ENCODE measurements around the gene DOC2B.
"Not testable (repeated sequence)": the region's sequence is repeated elsewhere in the genome, so short reads cannot be mapped to it uniquely, and the experiment has no call there.

The DOC2B gene

DNA sequence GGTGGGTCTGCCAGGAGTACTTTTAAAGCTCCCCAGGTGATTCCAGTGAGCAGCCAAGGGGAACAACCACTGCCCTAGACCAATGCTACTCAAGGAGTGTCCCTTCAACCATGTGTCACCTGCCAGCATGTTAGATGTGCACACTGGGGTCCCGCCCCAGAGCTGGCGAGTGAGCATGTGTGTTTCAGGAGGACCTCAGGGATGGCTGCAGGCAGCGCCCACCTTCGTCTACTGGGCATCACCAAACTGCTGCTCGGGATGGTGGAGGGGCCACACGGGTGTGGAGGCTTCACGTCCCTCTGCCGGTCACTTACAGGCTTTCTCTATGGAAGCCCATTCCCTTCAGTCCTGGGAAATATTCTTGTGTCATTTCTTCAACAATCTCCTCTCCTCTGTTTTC is 29.0 kb upstream of the DOC2B start:
- DNase-seq, result no peak

DNA sequence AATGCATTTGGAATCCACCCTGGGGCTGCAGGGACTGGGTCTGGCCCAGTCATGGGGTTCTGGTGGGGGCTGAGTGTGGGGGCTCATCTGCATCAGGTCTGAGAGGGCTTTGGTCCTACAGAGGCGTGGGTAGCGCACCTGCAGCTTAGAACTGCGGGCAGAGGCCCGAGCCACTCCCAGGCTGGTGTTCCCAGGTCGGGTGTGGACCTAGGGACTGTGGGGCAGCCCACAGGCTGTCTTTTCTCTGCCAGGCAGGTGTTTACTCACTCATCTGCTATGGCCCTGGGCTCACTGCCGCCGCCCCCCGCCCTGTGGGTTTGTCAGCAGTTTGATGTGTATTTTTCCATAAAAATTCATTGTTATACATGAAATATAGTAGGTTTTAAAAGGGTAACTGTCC is 27.0 kb upstream of the DOC2B start:
- no peak for DNase-seq

DNA sequence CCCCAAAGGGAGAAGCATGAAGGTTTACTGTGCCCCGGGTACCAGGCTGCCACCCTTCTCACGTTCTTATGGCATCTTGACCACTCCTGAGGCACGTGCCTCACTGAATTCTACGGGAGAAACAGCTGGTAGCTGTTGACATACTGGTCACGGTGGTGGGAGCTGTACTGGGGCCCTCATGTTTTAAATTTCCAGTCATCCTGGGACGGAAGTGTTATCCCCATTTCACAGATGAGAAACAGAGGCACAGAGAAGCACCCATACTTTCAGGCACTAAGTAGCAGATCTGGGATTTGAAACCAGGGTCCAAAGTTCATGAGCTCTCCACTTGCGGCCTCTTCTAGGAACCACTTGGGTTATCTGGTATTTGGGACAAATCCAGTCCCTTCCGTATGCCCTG is 26.3 kb upstream of the DOC2B start:
- DNase-seq, result no peak

DNA sequence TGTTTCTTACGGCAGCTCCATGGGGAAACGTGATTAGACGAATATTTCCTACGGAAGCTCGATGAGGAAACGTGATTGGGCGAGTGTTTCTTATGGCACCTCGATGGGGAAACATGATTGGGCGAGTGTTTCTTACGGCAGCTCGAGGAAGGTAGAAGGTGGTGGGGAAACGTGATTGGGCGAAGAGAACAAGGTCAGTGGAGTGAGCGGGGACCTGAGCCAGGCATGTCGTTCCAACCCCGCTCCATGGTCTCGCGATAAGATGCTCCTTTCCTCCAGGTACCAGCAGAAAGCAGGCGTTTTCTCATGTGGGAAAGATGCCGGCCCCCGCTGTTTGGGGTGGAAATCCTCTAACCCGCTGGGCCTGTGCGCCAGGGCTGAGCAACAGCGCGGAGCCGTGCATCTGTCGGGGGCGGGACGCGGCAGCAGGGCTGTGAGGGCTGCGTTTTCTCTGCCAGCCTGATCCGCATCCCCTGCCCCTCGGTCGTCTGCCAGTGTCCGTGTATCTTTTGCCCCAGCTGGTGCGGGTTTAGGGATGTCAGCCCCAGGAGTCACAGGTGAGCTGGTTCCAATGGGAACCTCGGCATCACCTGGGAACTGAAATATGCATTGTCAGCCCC is 25.6 kb upstream of the DOC2B start:
- no peak for DNase-seq

DNA sequence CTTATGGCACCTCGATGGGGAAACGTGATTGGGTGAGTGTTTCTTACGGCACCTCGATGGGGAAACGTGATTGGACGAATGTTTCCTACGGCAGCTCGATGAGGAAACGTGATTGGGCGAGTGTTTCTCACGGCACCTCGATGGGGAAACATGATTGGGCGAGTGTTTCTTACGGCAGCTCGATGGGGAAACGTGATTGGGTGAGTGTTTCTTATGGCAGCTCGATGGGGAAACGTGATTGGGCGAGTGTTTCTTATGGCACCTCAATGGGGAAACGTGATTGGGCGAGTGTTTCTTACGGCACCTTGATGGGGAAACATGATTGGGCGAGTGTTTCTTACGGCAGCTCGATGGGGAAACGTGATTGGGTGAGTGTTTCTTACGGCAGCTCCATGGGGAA is 25.0 kb upstream of the DOC2B start:
- DNase-seq, result not testable (repeated sequence)

DNA sequence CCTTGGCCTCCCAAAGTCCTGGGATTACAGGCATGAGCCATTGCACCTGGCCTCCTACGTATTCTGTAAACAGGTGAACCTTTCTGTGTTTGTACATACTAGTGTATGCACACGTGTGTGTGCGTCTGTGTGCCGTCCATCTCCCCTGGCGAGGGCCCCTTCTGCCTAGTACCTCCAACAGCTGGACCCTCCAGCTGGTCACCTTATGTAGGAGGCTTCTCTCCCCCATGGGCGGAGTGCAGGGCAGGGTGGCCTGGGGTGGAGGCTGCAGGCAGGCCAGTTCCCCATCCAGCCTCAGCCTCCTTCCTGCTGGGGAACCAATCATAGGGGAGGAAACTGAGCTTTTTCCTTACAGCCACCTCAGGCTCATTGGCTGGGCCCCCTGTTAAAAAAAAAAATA is 24.4 kb upstream of the DOC2B start:
- no peak for DNase-seq

DNA sequence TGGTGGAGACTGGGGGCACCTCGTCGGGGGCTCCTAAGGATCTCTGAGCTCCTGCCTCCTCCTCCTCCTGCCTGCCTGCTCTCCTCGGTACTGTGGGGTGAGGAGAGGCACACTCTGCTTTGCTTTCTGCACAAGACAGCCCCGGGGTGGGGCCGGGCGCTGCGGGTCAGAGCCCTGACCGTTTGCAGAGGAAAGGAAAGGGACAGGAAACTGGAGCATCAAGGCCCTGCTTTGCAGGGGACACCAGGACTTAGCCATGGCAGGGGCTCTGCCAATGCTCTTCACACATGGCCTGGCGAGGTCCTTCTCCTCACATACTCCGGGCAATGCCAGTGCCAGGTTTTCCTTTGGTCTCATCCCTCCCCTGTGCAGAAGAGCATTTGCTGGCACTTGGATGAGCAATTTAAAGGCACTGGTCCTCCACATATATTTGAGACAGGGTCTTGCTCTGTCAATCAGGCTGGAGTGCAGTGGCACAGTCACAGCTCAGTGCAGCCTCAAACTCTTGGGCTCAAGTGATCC is 23.8 kb upstream of the DOC2B start:
- no peak for DNase-seq

DNA sequence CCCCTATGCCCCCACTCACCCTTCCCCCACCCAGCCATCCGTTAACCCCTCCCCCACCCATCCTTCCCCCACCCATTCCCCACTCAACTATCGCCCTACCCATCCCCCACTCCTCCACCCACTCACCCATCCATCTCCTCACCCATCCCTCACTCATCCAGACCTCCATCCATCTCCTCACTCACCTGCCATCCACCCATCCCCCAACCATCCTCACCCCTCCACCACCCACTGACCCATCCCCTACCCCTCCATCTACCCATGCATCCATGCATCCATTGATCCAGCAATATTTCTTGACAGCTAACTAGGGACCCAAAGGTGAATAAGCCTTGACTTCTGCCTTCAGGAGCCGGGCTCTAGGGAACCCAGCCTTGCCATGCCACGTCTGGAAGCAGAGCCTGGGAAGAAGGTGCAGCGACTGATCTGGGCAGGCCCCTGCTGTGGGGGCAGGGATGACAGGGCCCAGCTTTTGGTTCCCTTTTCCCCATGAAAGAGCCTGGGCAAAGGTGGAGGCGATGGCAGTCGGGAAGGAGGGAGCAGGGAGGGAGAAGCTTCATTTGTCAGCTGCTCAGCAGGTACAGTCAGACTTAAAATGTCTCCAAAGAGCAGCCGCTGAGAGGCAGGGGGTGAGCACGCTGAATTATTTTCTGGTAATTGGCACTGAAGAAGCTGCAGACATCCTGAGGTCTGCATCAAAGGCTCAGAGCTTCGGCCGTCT is 23.1 kb upstream of the DOC2B start:
- no peak for DNase-seq

DNA sequence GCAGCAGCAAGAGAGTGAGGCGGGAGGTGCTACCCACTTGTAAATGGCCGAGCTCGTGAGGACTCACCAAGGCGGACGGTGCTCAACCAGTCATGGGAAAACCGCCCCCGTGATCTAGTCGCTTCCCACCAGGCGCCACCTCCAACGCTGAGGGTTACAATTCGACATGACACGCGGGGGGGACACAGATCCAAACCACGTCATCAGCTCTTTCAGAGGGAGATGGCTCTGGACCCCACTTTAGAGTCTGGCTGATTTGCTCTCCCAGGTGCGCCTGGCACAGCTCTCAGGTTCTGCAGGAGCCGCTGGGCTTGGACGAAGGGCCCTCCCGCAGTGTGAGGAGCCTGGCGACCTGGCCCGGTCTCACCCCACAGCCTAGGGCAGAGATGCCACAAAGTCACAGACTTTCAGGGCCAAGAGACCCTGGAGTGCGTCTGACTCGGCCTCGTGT is 21.1 kb upstream of the DOC2B start:
- DNase-seq, result no peak

DNA sequence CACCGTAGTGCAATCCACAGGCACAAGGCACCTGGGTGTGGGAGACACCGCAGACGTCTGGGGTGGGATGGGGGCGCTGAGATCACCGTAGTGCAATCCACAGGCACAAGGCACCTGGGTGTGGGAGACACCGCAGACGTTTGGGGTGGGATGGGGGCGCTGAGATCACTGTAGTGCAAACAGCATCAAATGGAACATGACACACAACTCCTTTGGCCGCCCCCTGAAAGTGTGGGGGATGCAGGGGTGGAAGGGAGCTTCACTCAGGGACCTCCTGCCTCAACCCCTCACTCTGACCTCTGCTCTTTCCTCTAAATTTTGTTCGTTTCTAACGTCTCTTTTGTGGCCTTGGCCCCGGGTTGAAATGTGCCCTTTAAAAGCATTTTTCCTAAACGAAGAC is 20.3 kb upstream of the DOC2B start:
- not testable (repeated sequence) for DNase-seq

DNA sequence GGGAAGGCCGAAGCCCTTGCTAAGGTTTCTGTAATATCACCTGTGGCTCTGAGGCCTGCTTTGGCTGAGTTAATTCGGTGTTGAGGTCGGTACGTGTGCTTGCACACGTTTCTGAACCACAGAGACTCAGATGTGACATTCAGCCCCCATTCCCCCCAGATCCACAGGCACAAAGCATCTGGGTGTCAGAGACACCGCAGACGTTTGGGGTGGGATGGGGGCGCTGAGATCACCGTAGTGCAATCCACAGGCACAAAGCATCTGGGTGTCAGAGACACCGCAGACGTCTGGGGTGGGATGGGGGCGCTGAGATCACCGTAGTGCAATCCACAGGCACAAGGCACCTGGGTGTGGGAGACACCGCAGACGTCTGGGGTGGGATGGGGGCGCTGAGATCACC is 19.8 kb upstream of the DOC2B start:
- DNase-seq, result not testable (repeated sequence)

DNA sequence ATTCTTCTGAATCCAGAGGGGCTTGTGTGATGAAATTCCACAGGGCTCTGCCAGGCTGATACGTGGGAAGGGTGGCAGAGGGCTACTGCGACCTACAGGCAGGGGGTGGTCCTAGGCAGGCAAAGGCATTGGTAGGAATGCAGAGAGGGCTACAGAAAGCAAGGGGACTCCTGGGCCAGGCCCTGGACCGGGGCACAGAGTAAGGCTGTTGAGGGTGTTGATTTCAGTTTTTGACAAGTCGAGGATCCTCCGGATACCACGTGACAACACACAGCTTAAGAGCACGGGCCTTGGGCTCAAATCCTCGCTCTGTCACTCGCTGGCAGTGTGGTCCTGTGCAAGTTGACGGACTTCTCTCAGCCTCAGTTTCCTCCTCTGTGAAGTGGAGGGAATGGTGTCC is 19.1 kb upstream of the DOC2B start:
- DNase-seq, result no peak

DNA sequence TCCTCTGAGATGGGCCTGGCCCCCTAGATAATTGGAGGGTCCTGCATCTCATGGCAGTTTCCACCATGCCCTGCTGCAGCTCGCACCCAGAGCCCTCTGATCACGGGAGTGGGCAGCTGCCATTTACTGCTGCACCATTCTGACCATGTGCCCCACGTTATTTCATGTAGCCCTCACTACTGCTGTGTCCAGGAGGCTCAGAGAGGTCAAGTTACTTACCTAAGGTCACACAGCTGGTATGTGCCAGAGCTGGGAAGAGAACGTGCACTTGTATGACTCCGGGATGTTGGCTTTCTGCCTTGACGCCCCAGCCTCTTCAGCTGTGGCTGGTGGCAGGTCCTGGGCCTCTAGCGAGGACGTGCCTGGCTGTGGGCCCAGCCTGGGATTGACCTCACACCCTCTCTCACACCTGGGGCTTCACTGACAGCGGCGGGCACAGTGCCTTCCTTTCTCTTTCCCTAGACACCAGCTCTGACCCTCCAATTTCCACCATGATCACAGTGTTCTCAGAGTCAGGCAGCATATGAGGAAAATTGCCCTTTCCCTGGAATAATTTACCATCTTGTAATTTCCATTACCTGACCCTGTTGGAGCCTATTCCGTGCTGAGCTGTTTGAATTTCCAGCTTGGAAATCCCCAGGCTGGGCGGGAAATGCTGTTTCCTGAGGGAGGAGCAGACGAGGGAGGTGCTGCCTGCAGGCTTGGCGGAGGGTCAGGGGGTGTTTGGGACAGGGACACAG is 18.5 kb upstream of the DOC2B start:
- DNase-seq, result no peak

DNA sequence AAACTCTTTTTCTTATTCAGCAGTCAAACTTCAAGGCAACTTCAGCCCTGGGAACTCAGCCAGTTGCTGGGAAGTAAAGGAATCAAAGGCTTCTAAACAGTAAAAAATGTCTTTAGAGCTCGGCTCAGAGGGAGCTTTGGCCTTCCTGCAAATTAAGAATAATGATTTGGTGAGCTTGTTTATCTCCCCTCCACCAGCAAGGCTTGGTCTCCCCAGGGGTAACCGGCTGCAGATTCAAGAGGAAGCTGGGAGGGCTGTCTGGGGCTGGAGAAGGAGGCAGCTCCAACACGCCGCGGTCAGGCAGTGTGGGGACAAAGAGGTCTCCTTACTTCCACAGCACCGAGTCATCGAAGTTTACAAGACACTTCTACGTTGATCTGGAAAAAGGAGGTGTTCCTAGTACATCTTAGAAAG is 17.7 kb upstream of the DOC2B start:
- DNase-seq, result no peak

DNA sequence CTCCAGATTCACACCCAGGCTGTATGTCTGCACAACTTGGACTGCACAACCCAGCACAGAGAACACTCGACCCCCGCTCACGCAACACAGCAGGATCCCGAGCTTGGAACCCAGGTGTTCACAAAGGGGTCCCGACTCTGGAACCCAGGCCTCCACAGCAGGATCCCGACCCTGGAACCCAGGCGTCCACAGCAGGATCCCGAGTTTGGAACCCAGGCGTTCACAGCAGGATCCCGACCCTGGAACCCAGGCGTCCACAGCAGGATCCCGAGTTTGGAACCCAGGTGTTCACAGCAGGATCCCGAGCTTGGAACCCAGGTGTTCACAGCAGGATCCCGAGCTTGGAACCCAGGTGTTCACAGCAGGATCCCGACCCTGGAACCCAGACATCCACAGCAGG is 16.8 kb upstream of the DOC2B start:
- DNase-seq, result not testable (repeated sequence)

DNA sequence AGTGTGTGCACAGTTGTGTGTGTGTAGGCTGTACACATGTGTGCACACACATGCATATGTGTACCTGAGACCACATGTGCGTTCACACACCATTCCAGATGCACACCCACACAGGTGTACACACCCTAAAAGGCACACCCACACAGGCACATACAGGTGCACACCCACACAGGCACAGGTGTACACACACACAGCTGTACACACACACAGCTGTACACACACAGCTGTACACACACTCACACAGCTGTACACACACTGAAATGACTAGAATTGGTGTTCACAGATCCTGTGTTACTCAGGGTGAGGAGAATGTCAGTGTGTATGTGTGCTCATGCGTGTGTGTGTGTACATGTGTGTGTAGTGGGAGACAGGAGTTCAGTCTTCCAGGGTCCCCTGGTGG is 15.9 kb upstream of the DOC2B start:
- no peak for DNase-seq

DNA sequence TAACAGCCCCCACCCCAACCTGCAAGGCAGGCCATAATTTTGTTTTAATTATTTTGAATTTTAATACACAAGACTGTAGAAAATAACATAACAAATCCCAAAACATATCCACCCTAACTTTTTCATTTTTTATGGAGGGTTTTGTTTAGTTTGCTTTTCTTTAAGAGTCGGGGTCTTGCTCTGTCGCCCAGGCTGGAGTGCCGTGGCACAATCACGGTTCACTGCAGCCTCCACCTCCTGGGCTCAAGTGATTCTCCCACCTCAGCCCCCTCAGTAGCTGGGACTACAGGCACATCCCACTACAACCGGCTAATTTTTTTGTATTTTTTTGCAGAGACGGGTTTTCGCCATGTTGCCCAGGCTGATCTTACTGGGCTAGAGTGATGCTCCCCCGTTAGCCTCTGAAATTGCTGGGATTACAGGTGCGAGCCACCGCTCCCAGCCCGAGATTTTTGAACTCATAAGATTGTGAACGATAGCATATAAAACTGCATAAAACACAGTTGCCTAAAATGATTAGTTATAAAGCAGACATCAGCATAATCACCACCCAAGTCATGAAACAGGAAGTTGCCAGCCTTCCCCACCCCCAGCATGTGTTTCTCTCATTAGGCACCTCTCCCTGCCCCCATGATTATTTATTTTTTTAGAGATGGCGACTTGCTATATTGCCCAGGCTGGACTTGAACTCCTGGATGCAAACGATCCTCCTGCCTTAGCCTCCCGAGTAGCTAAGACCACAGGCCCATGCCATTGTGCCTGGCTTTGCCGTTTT is 13.6 kb upstream of the DOC2B start:
- no peak for DNase-seq

DNA sequence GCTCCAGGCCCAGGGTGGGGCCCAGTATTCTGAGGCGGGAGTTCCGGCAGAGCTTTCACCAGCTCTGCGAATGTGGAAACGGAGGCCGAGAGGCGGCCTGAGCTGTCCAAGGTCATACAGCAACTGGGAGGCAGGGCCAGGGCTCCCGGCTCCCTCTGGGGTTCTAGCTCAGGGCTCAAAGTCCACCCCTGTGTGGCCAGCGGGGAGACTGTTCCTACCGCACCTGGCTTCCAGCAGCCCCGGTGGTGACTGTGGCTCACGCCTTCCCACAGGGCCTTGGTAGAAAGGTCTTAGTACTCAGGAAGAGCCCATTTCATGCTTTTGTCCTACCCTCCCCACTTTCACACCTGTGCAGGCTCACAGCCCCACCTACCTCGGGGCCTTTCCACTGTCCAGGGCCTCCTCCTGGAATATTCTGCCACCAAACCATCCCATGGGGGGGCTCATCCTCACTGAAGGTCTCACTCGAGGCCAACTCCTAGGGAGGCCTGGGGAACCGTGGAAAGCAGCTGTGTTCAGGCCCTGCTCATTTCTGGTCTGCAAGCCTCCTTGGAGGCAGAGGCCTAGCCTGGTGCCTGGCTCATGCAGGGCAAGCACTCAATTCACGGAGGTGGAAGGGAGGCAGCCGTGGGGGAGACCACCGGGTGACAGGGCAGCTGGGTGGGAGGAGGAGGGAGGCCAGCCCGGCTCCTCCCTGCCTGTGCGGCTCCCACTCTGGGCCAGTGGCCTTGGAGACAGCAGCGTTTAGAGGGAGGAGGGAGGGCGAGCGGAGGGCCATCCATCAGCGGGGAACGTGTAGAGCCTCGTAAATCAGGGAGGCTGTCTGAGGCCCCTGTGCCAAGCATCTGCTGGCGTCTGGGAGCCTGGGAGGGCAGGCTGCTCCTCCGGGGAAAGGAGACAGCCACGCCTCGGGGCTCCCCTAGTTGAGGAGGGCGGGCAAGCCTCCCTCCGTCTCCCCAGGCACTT is 12.7 kb upstream of the DOC2B start:
- DNase-seq, result no peak

DNA sequence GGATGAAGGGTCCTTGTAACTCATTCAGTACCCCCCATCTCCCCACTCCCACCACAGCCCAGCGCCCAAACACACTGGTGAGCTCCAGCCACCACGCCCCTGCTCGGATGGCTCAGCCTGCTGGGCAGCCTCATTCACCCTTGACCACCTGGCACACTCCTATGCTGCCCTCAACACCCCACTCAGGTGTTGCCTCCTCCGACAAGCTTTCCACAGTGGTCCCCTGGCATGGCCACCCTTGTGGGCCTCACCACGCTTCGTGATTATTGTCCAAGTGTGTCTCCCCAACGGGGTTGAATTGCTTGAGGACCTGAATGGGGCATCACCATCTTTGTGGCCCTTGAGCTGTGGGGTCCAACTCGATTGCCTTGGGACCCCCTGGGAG is 12.0 kb upstream of the DOC2B start:
- DNase-seq, result no peak

DNA sequence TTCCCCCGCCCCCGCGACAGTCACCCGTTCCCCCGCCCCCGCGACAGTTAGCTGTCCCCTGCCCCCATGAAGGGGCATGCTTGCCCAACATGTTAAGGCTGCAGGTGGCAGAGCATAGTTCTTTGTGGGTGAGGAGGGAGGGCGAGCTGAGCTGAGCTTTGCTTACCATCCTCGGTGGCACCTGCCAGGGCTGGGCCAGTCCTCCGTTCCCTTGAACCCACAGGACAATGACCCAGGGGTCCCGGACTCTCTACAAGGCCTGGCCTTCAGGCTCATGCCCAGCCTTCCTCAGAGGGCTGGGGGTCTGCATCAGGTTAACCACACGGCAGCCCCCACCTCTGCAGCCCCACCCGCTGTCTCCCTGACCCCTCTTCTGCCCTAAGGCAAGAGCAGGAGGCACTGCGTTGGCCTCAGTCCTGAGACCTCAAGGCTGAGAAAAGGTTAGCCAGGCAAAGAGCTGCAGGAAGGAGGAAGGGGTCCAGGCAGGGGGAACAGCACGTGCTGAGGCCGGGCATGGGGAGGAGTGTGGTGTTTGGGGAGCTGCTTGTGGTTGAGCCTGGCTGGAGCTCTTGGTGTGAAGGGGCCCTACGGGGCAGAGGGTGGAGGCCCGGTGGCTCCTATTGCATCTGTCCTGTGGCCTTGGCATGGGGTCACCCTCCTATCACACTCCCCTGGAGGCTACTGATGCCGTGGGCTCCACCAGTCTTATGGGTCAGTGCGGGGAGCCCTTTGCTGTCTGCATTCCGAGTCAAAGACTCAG is 11.4 kb upstream of the DOC2B start:
- DNase-seq, result no peak

DNA sequence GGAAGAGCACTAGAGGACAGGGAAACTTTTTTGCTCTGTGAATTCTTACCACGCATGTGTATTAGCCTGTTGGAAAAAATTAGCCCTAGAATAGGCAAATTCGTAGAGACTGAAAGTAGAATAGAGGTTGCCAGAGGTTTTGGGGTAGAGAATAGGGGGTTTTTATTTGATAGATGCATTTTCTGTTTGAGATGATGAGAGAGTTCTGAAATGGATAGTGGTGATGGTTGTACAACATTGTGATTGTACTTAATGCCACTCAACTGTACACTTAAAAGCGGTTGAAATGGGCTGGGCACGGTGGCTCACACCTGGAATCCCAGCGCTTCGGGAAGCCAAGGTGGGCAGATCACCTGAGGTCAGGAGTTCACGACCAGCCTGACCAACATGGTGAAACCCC is 8.0 kb upstream of the DOC2B start:
- DNase-seq, result no peak

All from kidney glomerular epithelial cell (primary cell).